Panc1 (cell line): ENCODE measurements around the gene CFAP221. TPM values are rescaled to one million over a fixed set of nuclear protein-coding genes. Genes with fewer than 3 reads are reported as not detected.

ENCODE experiments used
- ATAC-seq: fragments of 200-7000 bp; cut with Tn5 transposase; 2 replicates; pipeline ENCODE4 v1.9.1; 2020; ENCODE audit warnings: mild to moderate bottlenecking, moderate library complexity
- BruUV-seq: library from RNA; stranded (reverse); fragments of 400-500 nt; replicated peaks from 2 replicates; lab custom pipeline; 2021; lab: Mats Ljungman, UMichigan
- CTCF ChIA-PET: fragments of 300-600 bp; sonication (Branson Sonifier 250); formaldehyde crosslinking; loops from one replicate; lab custom pipeline; 2022; ENCODE audit warnings: antibody characterized with exemption; lab: Charles Lee
- POLR2A ChIA-PET: fragments of 300-600 bp; sonication (Branson Sonifier 250); formaldehyde crosslinking; loops from one replicate; lab custom pipeline; 2022; ENCODE audit warnings: antibody characterized with exemption; lab: Charles Lee
- DNase-seq: peaks from one replicate; pipeline ENCODE4 v3.0.0-alpha.2; 2010; ENCODE audit warnings: low read depth, low spot score
- H3K27ac ChIP-seq: 2 replicates; pipeline ENCODE4 v1.5.1; 2011; ENCODE audit warnings: mild to moderate bottlenecking, low read length, inconsistent platforms
- H3K27me3 ChIP-seq: fragments of 200-500 bp; sonication (Bioruptor generic); 2 replicates; pipeline ENCODE4 v1.6.0; 2014; ENCODE audit warnings: low read length, inconsistent platforms; ENCODE audit not compliant: control insufficient read depth, insufficient read depth
- H3K36me3 ChIP-seq: fragments of 200-500 bp; sonication (Bioruptor generic); 2 replicates; pipeline ENCODE4 v1.5.1; 2014; ENCODE audit warnings: inconsistent platforms, mild to moderate bottlenecking, low read length, moderate library complexity; ENCODE audit not compliant: control insufficient read depth, insufficient read depth
- H3K4me1 ChIP-seq: 2 replicates; pipeline ENCODE4 v1.5.1; 2011; ENCODE audit warnings: inconsistent platforms, mild to moderate bottlenecking, low read length, moderate library complexity; ENCODE audit not compliant: control insufficient read depth, insufficient read depth
- H3K4me3 ChIP-seq, 2 experiments: 2 replicates each; pipeline ENCODE4 v1.5.1; 2011 to 2012; ENCODE audit warnings: low read depth in 2 of 2, low read length in 2 of 2, mild to moderate bottlenecking in 2 of 2, inconsistent platforms in 1 of 2, moderate library complexity in 1 of 2
- H3K9me3 ChIP-seq: fragments of 200-500 bp; sonication (Bioruptor generic); 2 replicates; pipeline ENCODE4 v1.5.1; 2014; ENCODE audit warnings: low read depth, mild to moderate bottlenecking, inconsistent platforms, low read length, moderate library complexity; ENCODE audit not compliant: control insufficient read depth, insufficient read depth
- CTCF ChIP-seq: fragments of 450-650 bp; IDR thresholded peaks from 2 replicates; pipeline ENCODE4 v1.5.1; 2017; ENCODE audit warnings: mild to moderate bottlenecking
- POLR2AphosphoS5 ChIP-seq: IDR thresholded peaks from 2 replicates; pipeline ENCODE4 v1.6.1; 2012; ENCODE audit warnings: mild to moderate bottlenecking, low read depth, low read length, moderate library complexity
- REST ChIP-seq, 2 experiments: IDR thresholded peaks; 2 replicates each; pipeline ENCODE4 v1.6.1; 2011 to 2012; ENCODE audit warnings: low read depth in 2 of 2, control low read depth in 1 of 2, low read length in 1 of 2, mild to moderate bottlenecking in 1 of 2, moderate library complexity in 1 of 2; ENCODE audit not compliant: insufficient read depth in 1 of 2
- SIN3A ChIP-seq: IDR thresholded peaks from 2 replicates; pipeline ENCODE4 v1.6.1; 2012; ENCODE audit warnings: low read depth, mild to moderate bottlenecking, low read length, moderate library complexity, borderline replicate concordance; ENCODE audit not compliant: insufficient read depth
- TCF7L2 ChIP-seq: IDR thresholded peaks from 2 replicates; pipeline ENCODE4 v1.6.1; 2011; ENCODE audit warnings: mild to moderate bottlenecking, low read depth, low read length, inconsistent platforms
- in situ Hi-C: cut with HindIII; loops from 2 replicates; pipeline ENCODE4 v1.10.0; 2016; ENCODE audit warnings: low sequenced_read_pairs, low pct_unique_long_range_greater_than_20kb
- intact Hi-C: fragments of 100-400 bp; cut with micrococcal nuclease; formaldehyde crosslinking; loops from one replicate; pipeline ENCODE4 v1.10.0; 2022; ENCODE audit not compliant: unreplicated experiment
- total RNA-seq: library from RNA; stranded (reverse); gene quantifications from one replicate; pipeline ENCODE4 v1.2.1, GENCODE V29; 2021; ENCODE audit not compliant: unreplicated experiment

The CFAP221 gene
- total RNA-seq, 1 experiment from 2014 or later = not detected

GRCh38 chr2:119591523-119591922 lies 47.3 kb downstream of the CFAP221 start:
- TF ChIP-seq REST (IDR thresholded peaks at IDR 0.05; ENCODE audit: insufficient read depth in 1 of 2, low read depth in 2 of 2, low read length in 1 of 2) (no peak), TCF7L2 (no peak), POLR2AphosphoS5 (no peak), CTCF (no peak), SIN3A (no peak)
- ChIA-PET CTCF (interaction anchor here (0.6 kb wide), 1 partner anchor 56 kb away, joined by 3 read pairs; no protein-coding TSS in a partner anchor), POLR2A (no interaction called here)
- DNase-seq (no peak), ATAC-seq (no peak)
- Histone ChIP-seq H3K9me3 (no peaks in the 10 kb centered on the region), H3K4me3 (no peak overlapping the region), H3K27ac (no peak overlapping the region), H3K27me3 (peaks cover 9% of the 10 kb centered on the region), H3K36me3 (no peaks in the 10 kb centered on the region), H3K4me1 (no peaks in the 10 kb centered on the region)
- intact Hi-C loops (no loop called here), in situ Hi-C loops (no loop called here)
- BruUV-seq = no TSS peak

- in situ Hi-C loops = no loop called here
- H3K27ac ChIP-seq = no peak overlapping the region
- H3K36me3 ChIP-seq = no peaks in the 10 kb centered on the region
- H3K9me3 ChIP-seq = no peaks in the 10 kb centered on the region
- DNase-seq = no peak
- H3K27me3 ChIP-seq = peaks cover 7% of the 10 kb centered on the region
- no peaks in the 10 kb centered on the region for H3K4me1 ChIP-seq
- H3K4me3 ChIP-seq = no peak overlapping the region
- ATAC-seq = no peak
- ChIA-PET CTCF (no interaction called here), POLR2A (interaction anchor here (0.5 kb wide), 1 partner anchor 13 kb away, joined by 3 read pairs; no protein-coding TSS in a partner anchor)
- TF ChIP-seq SIN3A (no peak), CTCF (peak; percentile 40; the same call in 1 of the 2 replicates)
- intact Hi-C loops = no loop called here
- BruUV-seq = no TSS peak
Observed at GRCh38 chr2:119592436-119592835, 48.2 kb downstream of the CFAP221 start.
